ENCODE results near the gene LRP5. TPM values are rescaled to one million over a fixed set of nuclear protein-coding genes. Genes with fewer than 3 reads are reported as not detected.
A peak's percentile ranks its signal among the peaks of the same experiment; 100 is the strongest.

LRP5 gene
- total and polyA plus RNA-seq, 2 experiments from 2014 or later: 26.9 to 51.1 TPM

DNA sequence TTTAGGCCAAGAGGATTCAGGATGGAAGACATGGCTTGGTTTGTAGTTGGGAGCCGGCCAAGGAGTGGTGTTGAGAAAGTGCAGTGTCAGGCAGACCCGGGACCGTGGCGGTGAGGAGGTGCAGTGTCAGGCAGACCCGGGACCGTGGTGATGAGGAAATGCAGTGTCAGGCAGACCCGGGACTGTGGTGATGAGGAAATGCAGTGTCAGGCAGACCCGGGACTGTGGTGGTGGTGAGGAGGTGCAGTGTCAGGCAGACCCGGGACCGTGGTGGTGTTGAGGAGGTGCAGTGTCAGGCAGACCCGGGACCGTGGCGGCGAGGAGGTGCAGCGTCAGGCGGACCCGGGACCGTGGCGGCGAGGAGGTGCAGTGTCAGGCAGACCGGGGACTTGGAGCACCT lies 59.7 kb downstream of the LRP5 start:
- peaks cover 15% of the 10 kb centered on the region for H3K27me3 Mint-ChIP-seq (ENCODE audit: insufficient read depth, low read depth, poor library complexity)
- H3K4me3 ChIP-seq: no peak overlapping the region
- H3K36me3 ChIP-seq (ENCODE audit: insufficient read depth): no peaks in the 10 kb centered on the region
- no peaks in the 10 kb centered on the region for H3F3A ChIP-seq (replicated peaks; ENCODE audit: low read depth)
- H3K9me2 ChIP-seq (ENCODE audit: insufficient read depth): no peaks in the 10 kb centered on the region
- no peaks in the 10 kb centered on the region for H3K27me3 ChIP-seq (ENCODE audit: insufficient read depth)
- H2AFZ ChIP-seq: no peak overlapping the region
- no peak for DNase-seq (ENCODE audit: low spot score)
- peaks cover 29% of the 10 kb centered on the region for H3K36me3 Mint-ChIP-seq (ENCODE audit: low read depth)
- no peaks in the 10 kb centered on the region for H3K79me2 ChIP-seq (replicated peaks; ENCODE audit: insufficient read depth)
- no peak overlapping the region for H3K27ac ChIP-seq (ENCODE audit: low read depth)
- no peaks in the 10 kb centered on the region for H3K4me1 ChIP-seq (ENCODE audit: insufficient read depth)
- no peak overlapping the region for H3K27ac Mint-ChIP-seq
- no peaks in the 10 kb centered on the region for H4K20me1 ChIP-seq (replicated peaks; ENCODE audit: insufficient read depth)
- H3K4me1 Mint-ChIP-seq: peaks cover 5% of the 10 kb centered on the region; the same call in 2 of the 3 replicates
- H3K4me2 ChIP-seq: no peak overlapping the region
- H3K4me3 Mint-ChIP-seq: no peak overlapping the region
- no peak for TF ChIP-seq ZNF114 (CRISPR knock-in tag; IDR thresholded peaks at IDR 0.05)
- no peak for TF ChIP-seq POLR2AphosphoS5 (IDR thresholded peaks at IDR 0.05; ENCODE audit: low read depth)
- H3K9me3 Mint-ChIP-seq: no peaks in the 10 kb centered on the region; the same call in 2 of the 3 replicates
- no peak for ATAC-seq

DNA sequence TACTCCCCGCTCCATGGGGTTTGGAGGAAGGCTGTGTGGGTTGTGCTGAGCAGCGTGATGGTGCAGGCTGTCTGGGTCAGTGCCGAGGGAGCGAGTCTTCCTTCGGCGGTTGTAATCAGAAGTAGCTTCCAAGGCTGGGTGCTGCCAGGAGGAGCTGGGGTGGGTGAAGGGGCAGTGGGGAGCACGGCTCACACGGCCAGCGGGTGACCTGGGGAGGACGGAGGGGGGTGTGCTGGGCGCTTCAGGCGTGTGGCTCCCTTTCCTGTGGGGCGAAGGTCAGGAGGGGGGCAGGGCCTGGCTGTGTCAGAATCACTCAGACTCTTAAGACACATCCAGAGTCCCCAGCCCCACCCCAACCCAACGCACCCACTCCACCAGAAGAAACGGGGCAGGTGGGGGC lies 60.2 kb downstream of the LRP5 start:
- H3K79me2 ChIP-seq (replicated peaks; ENCODE audit: insufficient read depth): no peaks in the 10 kb centered on the region
- Mint-ChIP-seq H3K9me3 (no peaks in the 10 kb centered on the region; the same call in 2 of the 3 replicates), H3K27me3 (ENCODE audit: insufficient read depth, low read depth, poor library complexity) (peaks cover 15% of the 10 kb centered on the region), H3K27ac (peak overlapping the region; percentile 45; the same call in 1 of the 2 replicates), H3K36me3 (ENCODE audit: low read depth) (peaks cover 25% of the 10 kb centered on the region), H3K4me1 (peaks cover 5% of the 10 kb centered on the region; the same call in 2 of the 3 replicates), H3K4me3 (no peak overlapping the region)
- H3K27me3 ChIP-seq (ENCODE audit: insufficient read depth): no peaks in the 10 kb centered on the region
- H3K4me2 ChIP-seq: no peak overlapping the region
- no peak overlapping the region for H3K27ac ChIP-seq (ENCODE audit: low read depth)
- H3K4me3 ChIP-seq: no peak overlapping the region
- no peaks in the 10 kb centered on the region for H3K9me2 ChIP-seq (ENCODE audit: insufficient read depth)
- no peaks in the 10 kb centered on the region for H4K20me1 ChIP-seq (replicated peaks; ENCODE audit: insufficient read depth)
- H2AFZ ChIP-seq: no peak overlapping the region
- DNase-seq (ENCODE audit: low spot score): no peak
- ATAC-seq: no peak
- H3K36me3 ChIP-seq (ENCODE audit: insufficient read depth): no peaks in the 10 kb centered on the region
- no peaks in the 10 kb centered on the region for H3F3A ChIP-seq (replicated peaks; ENCODE audit: low read depth)
- no peaks in the 10 kb centered on the region for H3K4me1 ChIP-seq (ENCODE audit: insufficient read depth)
- TF ChIP-seq, protein P1, sequence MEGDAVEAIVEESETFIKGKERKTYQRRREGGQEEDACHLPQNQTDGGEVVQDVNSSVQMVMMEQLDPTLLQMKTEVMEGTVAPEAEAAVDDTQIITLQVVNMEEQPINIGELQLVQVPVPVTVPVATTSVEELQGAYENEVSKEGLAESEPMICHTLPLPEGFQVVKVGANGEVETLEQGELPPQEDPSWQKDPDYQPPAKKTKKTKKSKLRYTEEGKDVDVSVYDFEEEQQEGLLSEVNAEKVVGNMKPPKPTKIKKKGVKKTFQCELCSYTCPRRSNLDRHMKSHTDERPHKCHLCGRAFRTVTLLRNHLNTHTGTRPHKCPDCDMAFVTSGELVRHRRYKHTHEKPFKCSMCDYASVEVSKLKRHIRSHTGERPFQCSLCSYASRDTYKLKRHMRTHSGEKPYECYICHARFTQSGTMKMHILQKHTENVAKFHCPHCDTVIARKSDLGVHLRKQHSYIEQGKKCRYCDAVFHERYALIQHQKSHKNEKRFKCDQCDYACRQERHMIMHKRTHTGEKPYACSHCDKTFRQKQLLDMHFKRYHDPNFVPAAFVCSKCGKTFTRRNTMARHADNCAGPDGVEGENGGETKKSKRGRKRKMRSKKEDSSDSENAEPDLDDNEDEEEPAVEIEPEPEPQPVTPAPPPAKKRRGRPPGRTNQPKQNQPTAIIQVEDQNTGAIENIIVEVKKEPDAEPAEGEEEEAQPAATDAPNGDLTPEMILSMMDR (conservative IDR thresholded peaks at IDR 0.05; ENCODE audit: low read depth in 2 of 2): no peak
- no peak for TF ChIP-seq POLR2AphosphoS5 (IDR thresholded peaks at IDR 0.05; ENCODE audit: low read depth)
- no peak for TF ChIP-seq ZNF331 (CRISPR knock-in tag; IDR thresholded peaks at IDR 0.05; ENCODE audit: low read depth)
- TF ChIP-seq, protein P2, sequence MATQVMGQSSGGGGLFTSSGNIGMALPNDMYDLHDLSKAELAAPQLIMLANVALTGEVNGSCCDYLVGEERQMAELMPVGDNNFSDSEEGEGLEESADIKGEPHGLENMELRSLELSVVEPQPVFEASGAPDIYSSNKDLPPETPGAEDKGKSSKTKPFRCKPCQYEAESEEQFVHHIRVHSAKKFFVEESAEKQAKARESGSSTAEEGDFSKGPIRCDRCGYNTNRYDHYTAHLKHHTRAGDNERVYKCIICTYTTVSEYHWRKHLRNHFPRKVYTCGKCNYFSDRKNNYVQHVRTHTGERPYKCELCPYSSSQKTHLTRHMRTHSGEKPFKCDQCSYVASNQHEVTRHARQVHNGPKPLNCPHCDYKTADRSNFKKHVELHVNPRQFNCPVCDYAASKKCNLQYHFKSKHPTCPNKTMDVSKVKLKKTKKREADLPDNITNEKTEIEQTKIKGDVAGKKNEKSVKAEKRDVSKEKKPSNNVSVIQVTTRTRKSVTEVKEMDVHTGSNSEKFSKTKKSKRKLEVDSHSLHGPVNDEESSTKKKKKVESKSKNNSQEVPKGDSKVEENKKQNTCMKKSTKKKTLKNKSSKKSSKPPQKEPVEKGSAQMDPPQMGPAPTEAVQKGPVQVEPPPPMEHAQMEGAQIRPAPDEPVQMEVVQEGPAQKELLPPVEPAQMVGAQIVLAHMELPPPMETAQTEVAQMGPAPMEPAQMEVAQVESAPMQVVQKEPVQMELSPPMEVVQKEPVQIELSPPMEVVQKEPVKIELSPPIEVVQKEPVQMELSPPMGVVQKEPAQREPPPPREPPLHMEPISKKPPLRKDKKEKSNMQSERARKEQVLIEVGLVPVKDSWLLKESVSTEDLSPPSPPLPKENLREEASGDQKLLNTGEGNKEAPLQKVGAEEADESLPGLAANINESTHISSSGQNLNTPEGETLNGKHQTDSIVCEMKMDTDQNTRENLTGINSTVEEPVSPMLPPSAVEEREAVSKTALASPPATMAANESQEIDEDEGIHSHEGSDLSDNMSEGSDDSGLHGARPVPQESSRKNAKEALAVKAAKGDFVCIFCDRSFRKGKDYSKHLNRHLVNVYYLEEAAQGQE (IDR thresholded peaks at IDR 0.05; ENCODE audit: unreplicated experiment): no peak
- no peak for TF ChIP-seq CREB1 (CRISPR knock-in tag; IDR thresholded peaks at IDR 0.05; ENCODE audit: low read depth)
- no peak for TF ChIP-seq EZH2phosphoT487 (IDR thresholded peaks at IDR 0.05; ENCODE audit: unreplicated experiment)
- TF ChIP-seq JUNB (IDR thresholded peaks at IDR 0.05; ENCODE audit: unreplicated experiment): no peak
- TF ChIP-seq NANOG (IDR thresholded peaks at IDR 0.05; ENCODE audit: borderline replicate concordance): no peak
- no peak for TF ChIP-seq ZNF114 (CRISPR knock-in tag; IDR thresholded peaks at IDR 0.05)
- TF ChIP-seq, protein P3, sequence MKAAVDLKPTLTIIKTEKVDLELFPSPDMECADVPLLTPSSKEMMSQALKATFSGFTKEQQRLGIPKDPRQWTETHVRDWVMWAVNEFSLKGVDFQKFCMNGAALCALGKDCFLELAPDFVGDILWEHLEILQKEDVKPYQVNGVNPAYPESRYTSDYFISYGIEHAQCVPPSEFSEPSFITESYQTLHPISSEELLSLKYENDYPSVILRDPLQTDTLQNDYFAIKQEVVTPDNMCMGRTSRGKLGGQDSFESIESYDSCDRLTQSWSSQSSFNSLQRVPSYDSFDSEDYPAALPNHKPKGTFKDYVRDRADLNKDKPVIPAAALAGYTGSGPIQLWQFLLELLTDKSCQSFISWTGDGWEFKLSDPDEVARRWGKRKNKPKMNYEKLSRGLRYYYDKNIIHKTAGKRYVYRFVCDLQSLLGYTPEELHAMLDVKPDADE (IDR thresholded peaks at IDR 0.05): no peak
